Caco-2 (cell line): ENCODE data around the gene FUOM. TPM values are rescaled to one million over a fixed set of nuclear protein-coding genes. Genes with fewer than 3 reads are reported as not detected.

Experiments used
- BruUV-seq: library from RNA; stranded (reverse); fragments of 400-500 nt; replicated peaks from 2 replicates; lab custom pipeline; 2021; lab: Mats Ljungman, UMichigan
- CTCF ChIA-PET: fragments of 300-600 bp; sonication (Branson Sonifier 250); formaldehyde crosslinking; loops from one replicate; lab custom pipeline; 2022; ENCODE audit warnings: antibody characterized with exemption; lab: Charles Lee
- POLR2A ChIA-PET: fragments of 300-600 bp; sonication (Branson Sonifier 250); formaldehyde crosslinking; loops from one replicate; lab custom pipeline; 2022; ENCODE audit warnings: antibody characterized with exemption; lab: Charles Lee
- DNase-seq, 2 experiments: peaks; one replicate each; pipeline versions ENCODE4 v3.0.0 to v3.0.0-alpha.2; 2020 to 2022
- H3K27me3 ChIP-seq: replicated peaks from 2 replicates; pipeline ENCODE4 v1.6.0; 2011; ENCODE audit warnings: low read length; ENCODE audit not compliant: control insufficient read depth, insufficient read depth
- H3K36me3 ChIP-seq: 2 replicates; pipeline ENCODE4 v1.5.1; 2011; ENCODE audit warnings: low read length; ENCODE audit not compliant: control insufficient read depth, insufficient read depth
- H3K4me1 ChIP-seq: fragments of 250-450 bp; sonication (Bioruptor Pico); 2 replicates; pipeline ENCODE4 v1.5.1; 2020; ENCODE audit warnings: mild to moderate bottlenecking
- H3K4me3 ChIP-seq: 2 replicates; pipeline ENCODE4 v1.5.1; 2011; ENCODE audit warnings: low read depth, mild to moderate bottlenecking, control low read depth, low read length
- H3K9me3 ChIP-seq: fragments of 250-450 bp; sonication (Bioruptor Pico); 2 replicates; pipeline ENCODE4 v1.5.1; 2020; ENCODE audit warnings: mild to moderate bottlenecking, moderate library complexity
- H3K27ac Mint-ChIP-seq: one replicate; pipeline ENCODE4 v1.8.0; 2022; ENCODE audit warnings: mixed read lengths; ENCODE audit not compliant: unreplicated experiment
- H3K27me3 Mint-ChIP-seq: one replicate; pipeline ENCODE4 v1.8.0; 2022; ENCODE audit warnings: mixed read lengths; ENCODE audit not compliant: insufficient read depth, unreplicated experiment
- H3K36me3 Mint-ChIP-seq: one replicate; pipeline ENCODE4 v1.8.0; 2022; ENCODE audit warnings: mild to moderate bottlenecking, mixed read lengths; ENCODE audit not compliant: insufficient read depth, unreplicated experiment
- H3K4me1 Mint-ChIP-seq: one replicate; pipeline ENCODE4 v1.8.0; 2022; ENCODE audit warnings: low read depth, mixed read lengths; ENCODE audit not compliant: unreplicated experiment
- H3K4me3 Mint-ChIP-seq: one replicate; pipeline ENCODE4 v1.8.0; 2022; ENCODE audit warnings: mild to moderate bottlenecking, moderate library complexity, mixed read lengths; ENCODE audit not compliant: unreplicated experiment
- H3K9me3 Mint-ChIP-seq: one replicate; pipeline ENCODE4 v1.8.0; 2022; ENCODE audit warnings: mixed read lengths; ENCODE audit not compliant: unreplicated experiment
- CTCF ChIP-seq, 2 experiments: fragments of 200-600 bp in 1 of 2; IDR thresholded peaks; 1 replicate in 1 of 2; 2 replicates in 1 of 2; pipeline versions ENCODE4 v1.5.1 to v1.8.0; 2011 to 2022; ENCODE audit warnings: antibody characterized with exemption in 1 of 2, control low read depth in 1 of 2, inconsistent platforms in 1 of 2, low read depth in 1 of 2, low read length in 1 of 2, mild to moderate bottlenecking in 1 of 2, moderate library complexity in 1 of 2; ENCODE audit not compliant: insufficient read depth in 1 of 2, severe bottlenecking in 1 of 2, unreplicated experiment in 1 of 2
- intact Hi-C: fragments of 100-400 bp; cut with micrococcal nuclease; formaldehyde crosslinking; loops from one replicate; pipeline ENCODE4 v1.10.0; 2022; ENCODE audit not compliant: unreplicated experiment
- total RNA-seq: library from RNA; stranded (reverse); gene quantifications from 2 replicates; pipeline ENCODE4 v1.2.3, GENCODE V29; 2022

Gene FUOM
- total RNA-seq, 1 experiment from 2014 or later: 119 TPM

- Mint-ChIP-seq H3K27ac (no peak overlapping the region), H3K4me1 (peaks cover 13% of the 10 kb centered on the region), H3K9me3 (peaks cover 18% of the 10 kb centered on the region), H3K27me3 (no peaks in the 10 kb centered on the region), H3K4me3 (no peak overlapping the region), H3K36me3 (peaks cover 85% of the 10 kb centered on the region)
- Histone ChIP-seq H3K27me3 (no peaks in the 10 kb centered on the region), H3K36me3 (peaks cover 7% of the 10 kb centered on the region), H3K4me1 (no peaks in the 10 kb centered on the region), H3K9me3 (peaks cover under 1% of the 10 kb centered on the region; the same call in 1 of the 2 replicates), H3K4me3 (no peak overlapping the region)
- ChIA-PET CTCF (no interaction called here), POLR2A (no interaction called here)
- intact Hi-C loops: no loop called here
- TF ChIP-seq CTCF (IDR thresholded peaks at IDR 0.05; ENCODE audit: insufficient read depth in 1 of 2, low read depth in 1 of 2, low read length in 1 of 2, severe bottlenecking in 1 of 2, unreplicated experiment in 1 of 2): no peak
- BruUV-seq: no TSS peak
- DNase-seq: no peak
Measured at GRCh38 chr10:133405272-133405671, 47.5 kb upstream of the FUOM start.

- intact Hi-C loops: no loop called here
- H3K9me3 ChIP-seq: no peaks in the 10 kb centered on the region
- no peaks in the 10 kb centered on the region for H3K27me3 Mint-ChIP-seq
- ChIA-PET CTCF (no interaction called here), POLR2A (no interaction called here)
- H3K4me3 ChIP-seq: no peak overlapping the region
- no peak overlapping the region for H3K27ac Mint-ChIP-seq
- no peaks in the 10 kb centered on the region for H3K27me3 ChIP-seq
- no peak for TF ChIP-seq CTCF (IDR thresholded peaks at IDR 0.05; ENCODE audit: insufficient read depth in 1 of 2, low read depth in 1 of 2, low read length in 1 of 2, severe bottlenecking in 1 of 2, unreplicated experiment in 1 of 2)
- peaks cover 3% of the 10 kb centered on the region for H3K9me3 Mint-ChIP-seq
- H3K4me3 Mint-ChIP-seq: no peak overlapping the region
- DNase-seq: no peak
- no peaks in the 10 kb centered on the region for H3K4me1 ChIP-seq
- BruUV-seq: no TSS peak
- H3K36me3 Mint-ChIP-seq: peaks cover 85% of the 10 kb centered on the region
- peaks cover 8% of the 10 kb centered on the region for H3K4me1 Mint-ChIP-seq
- H3K36me3 ChIP-seq: peaks cover 3% of the 10 kb centered on the region
Measured at GRCh38 chr10:133403784-133404183, 46.0 kb upstream of the FUOM start.

- POLR2A ChIA-PET: no interaction called here
Measured at GRCh38 chr10:133403359-133403758, 45.5 kb upstream of the FUOM start.

More at GRCh38 chr10:133403359-133403758, 45.5 kb upstream of the FUOM start:
- DNase-seq: no peak
- peaks cover 3% of the 10 kb centered on the region for H3K36me3 ChIP-seq
- no peaks in the 10 kb centered on the region for H3K27me3 ChIP-seq
- no peak overlapping the region for H3K4me3 ChIP-seq
- no peaks in the 10 kb centered on the region for H3K9me3 ChIP-seq
- Mint-ChIP-seq H3K4me3 (no peak overlapping the region), H3K9me3 (no peaks in the 10 kb centered on the region), H3K4me1 (peaks cover 7% of the 10 kb centered on the region), H3K36me3 (peaks cover 85% of the 10 kb centered on the region), H3K27ac (no peak overlapping the region), H3K27me3 (no peaks in the 10 kb centered on the region)
- intact Hi-C loops: no loop called here
- CTCF ChIA-PET: no interaction called here
- TF ChIP-seq CTCF (IDR thresholded peaks at IDR 0.05; ENCODE audit: insufficient read depth in 1 of 2, low read depth in 1 of 2, low read length in 1 of 2, severe bottlenecking in 1 of 2, unreplicated experiment in 1 of 2): no peak
- H3K4me1 ChIP-seq: no peaks in the 10 kb centered on the region
- no TSS peak for BruUV-seq
